ENCODE results near the gene SLC9A1. TPM values are rescaled to one million over a fixed set of nuclear protein-coding genes. Genes with fewer than 3 reads are reported as not detected.
"Not testable (repeated sequence)": the region's sequence is repeated elsewhere in the genome, so short reads cannot be mapped to it uniquely, and the experiment has no call there.

SLC9A1 gene
- total RNA-seq, 2 donors from 2014 or later: 12.3 to 36.3 TPM

DNA sequence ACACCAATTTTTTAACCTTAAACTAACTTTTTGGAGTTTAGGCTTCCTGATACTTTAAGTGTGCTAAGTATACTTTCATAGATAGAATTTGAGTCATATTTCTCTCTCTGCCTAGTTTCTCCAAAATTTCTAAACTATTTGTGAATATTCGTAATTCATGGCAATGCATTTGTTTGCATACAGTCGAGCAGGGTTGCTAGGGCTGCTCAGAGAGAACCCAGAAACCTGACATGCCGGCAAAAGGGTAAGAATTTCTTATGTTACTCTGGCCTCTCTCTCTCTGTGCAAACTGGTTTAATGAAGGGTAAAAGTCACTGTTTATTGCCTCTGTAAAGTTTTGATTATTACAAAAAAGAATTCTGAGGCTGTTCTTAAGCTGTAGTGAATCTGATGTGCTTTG is 25.1 kb upstream of the SLC9A1 start:
- no peak overlapping the region for H3K4me3 ChIP-seq
- no peaks in the 10 kb centered on the region for H3K27me3 ChIP-seq (replicated peaks; ENCODE audit: insufficient read depth)
- no peaks in the 10 kb centered on the region for H3K36me3 ChIP-seq
- no peak for DNase-seq (ENCODE audit: low spot score)
- TF ChIP-seq, protein P1, sequence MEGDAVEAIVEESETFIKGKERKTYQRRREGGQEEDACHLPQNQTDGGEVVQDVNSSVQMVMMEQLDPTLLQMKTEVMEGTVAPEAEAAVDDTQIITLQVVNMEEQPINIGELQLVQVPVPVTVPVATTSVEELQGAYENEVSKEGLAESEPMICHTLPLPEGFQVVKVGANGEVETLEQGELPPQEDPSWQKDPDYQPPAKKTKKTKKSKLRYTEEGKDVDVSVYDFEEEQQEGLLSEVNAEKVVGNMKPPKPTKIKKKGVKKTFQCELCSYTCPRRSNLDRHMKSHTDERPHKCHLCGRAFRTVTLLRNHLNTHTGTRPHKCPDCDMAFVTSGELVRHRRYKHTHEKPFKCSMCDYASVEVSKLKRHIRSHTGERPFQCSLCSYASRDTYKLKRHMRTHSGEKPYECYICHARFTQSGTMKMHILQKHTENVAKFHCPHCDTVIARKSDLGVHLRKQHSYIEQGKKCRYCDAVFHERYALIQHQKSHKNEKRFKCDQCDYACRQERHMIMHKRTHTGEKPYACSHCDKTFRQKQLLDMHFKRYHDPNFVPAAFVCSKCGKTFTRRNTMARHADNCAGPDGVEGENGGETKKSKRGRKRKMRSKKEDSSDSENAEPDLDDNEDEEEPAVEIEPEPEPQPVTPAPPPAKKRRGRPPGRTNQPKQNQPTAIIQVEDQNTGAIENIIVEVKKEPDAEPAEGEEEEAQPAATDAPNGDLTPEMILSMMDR (IDR thresholded peaks at IDR 0.05): no peak
- H3K4me1 ChIP-seq (ENCODE audit: control insufficient read depth in 1 of 2, low read depth in 2 of 2): no peaks in the 10 kb centered on the region
- ATAC-seq (ENCODE audit: insufficient number of reproducible peaks, low FRiP score, low read depth): no peak
- H3K9me3 ChIP-seq: no peaks in the 10 kb centered on the region
- no peak overlapping the region for H3K27ac ChIP-seq

DNA sequence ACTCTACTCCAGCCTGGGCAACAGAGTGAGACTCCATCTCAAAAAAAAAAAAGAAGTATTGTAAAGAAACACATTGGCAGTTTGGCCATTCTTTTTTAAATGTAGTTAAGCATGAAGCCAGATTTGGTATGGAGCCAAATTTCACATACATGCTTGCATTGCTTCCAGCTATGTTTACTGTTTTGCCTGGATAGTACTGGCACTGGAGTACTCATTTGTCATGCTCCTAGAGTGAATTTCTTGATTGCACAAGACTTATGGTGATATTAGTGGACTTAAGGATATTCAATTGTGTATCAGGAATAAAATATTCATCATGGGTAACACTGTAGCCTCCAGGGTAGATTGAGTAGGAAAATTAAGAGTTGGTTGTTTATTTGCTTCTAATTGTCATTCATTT is 24.5 kb upstream of the SLC9A1 start:
- no peak overlapping the region for H3K27ac ChIP-seq

DNA sequence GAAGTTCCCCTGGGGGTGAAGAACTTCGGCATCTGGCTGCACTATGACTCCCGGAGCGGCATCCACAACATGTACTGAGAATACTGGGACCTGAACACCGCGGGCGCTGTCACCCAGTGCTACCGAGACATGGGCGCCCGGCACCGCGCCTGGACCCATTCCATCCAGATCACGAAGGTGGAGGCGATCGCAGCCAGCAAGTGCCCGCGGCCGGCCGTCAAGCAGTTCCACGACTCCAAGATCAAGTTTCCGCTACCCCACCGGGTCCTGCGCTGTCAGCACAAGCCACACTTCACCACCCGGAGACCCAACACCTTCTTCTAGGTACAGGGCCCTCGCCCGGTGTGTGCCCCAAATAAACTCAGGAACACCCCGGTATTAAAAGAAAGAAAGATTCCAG is 22.0 kb upstream of the SLC9A1 start:
- no peaks in the 10 kb centered on the region for H3K36me3 ChIP-seq
- TF ChIP-seq, protein P1 (IDR thresholded peaks at IDR 0.05): no peak
- no peak overlapping the region for H3K4me3 ChIP-seq
- H3K27me3 ChIP-seq (replicated peaks; ENCODE audit: insufficient read depth): no peaks in the 10 kb centered on the region
- no peaks in the 10 kb centered on the region for H3K9me3 ChIP-seq
- H3K4me1 ChIP-seq (ENCODE audit: control insufficient read depth in 1 of 2, low read depth in 2 of 2): no peaks in the 10 kb centered on the region
- DNase-seq (ENCODE audit: low spot score) (no peak), ATAC-seq (ENCODE audit: insufficient number of reproducible peaks, low FRiP score, low read depth) (no peak)
- no peak overlapping the region for H3K27ac ChIP-seq

More for the DNA sequence above, 24.5 kb upstream of the SLC9A1 start:
- TF ChIP-seq, protein P1 (IDR thresholded peaks at IDR 0.05): no peak
- no peaks in the 10 kb centered on the region for H3K36me3 ChIP-seq
- H3K27me3 ChIP-seq (replicated peaks; ENCODE audit: insufficient read depth): no peaks in the 10 kb centered on the region
- H3K9me3 ChIP-seq: no peaks in the 10 kb centered on the region
- ATAC-seq (ENCODE audit: insufficient number of reproducible peaks, low FRiP score, low read depth) (no peak), DNase-seq (ENCODE audit: low spot score) (no peak)
- no peak overlapping the region for H3K4me3 ChIP-seq
- no peaks in the 10 kb centered on the region for H3K4me1 ChIP-seq (ENCODE audit: control insufficient read depth in 1 of 2, low read depth in 2 of 2)

DNA sequence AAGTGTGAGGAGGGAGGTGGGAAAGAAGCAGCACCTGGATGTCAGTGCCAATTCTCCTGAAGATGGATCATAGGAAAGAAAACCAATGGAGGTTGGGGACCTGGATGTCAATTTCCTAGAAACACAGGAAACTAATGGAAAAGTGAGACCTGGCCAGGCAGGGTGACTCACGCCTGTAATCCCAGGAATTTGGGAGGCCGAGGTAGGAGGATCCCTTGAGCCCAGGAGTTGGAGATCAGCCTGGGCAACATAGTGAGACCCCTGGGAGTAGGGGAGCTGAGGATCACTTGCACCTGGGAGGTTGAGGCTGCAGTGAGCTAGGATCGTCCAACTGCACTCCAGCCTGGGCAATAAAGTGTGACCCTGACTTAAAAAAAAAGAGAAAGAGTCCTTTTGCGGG is 21.4 kb upstream of the SLC9A1 start:
- DNase-seq (ENCODE audit: low spot score) (no peak), ATAC-seq (ENCODE audit: insufficient number of reproducible peaks, low FRiP score, low read depth) (no peak)
- H3K4me3 ChIP-seq: no peak overlapping the region
- TF ChIP-seq, protein P1 (IDR thresholded peaks at IDR 0.05): no peak
- H3K4me1 ChIP-seq (ENCODE audit: control insufficient read depth in 1 of 2, low read depth in 2 of 2): no peaks in the 10 kb centered on the region
- no peaks in the 10 kb centered on the region for H3K36me3 ChIP-seq
- H3K27ac ChIP-seq: no peak overlapping the region
- no peaks in the 10 kb centered on the region for H3K9me3 ChIP-seq
- no peaks in the 10 kb centered on the region for H3K27me3 ChIP-seq (replicated peaks; ENCODE audit: insufficient read depth)

DNA sequence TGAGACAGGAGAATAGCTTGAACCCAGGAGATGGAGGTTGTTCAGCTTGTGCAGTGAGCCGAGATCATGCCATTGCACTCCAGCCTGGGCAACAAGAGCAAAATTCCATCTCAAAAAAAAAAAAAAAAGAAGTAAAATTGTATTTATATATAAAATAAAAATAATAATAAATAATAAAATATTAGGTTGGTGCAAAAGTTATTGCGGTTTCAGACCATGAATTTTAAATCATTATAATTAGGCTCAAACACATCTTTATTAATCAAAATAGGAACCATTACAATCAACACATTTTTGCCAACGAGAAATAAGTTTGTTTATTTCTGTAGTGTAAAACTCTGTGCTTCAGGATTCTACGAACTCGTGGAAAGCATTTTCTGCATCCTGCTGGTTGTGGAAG is 18.1 kb upstream of the SLC9A1 start:
- DNase-seq (ENCODE audit: low spot score); H3K36me3 ChIP-seq; H3K4me3 ChIP-seq; H3K27me3 ChIP-seq (replicated peaks; ENCODE audit: insufficient read depth); ATAC-seq (ENCODE audit: insufficient number of reproducible peaks, low FRiP score, low read depth); H3K9me3 ChIP-seq; H3K27ac ChIP-seq; H3K4me1 ChIP-seq (ENCODE audit: control insufficient read depth in 1 of 2, low read depth in 2 of 2): not testable (repeated sequence)

DNA sequence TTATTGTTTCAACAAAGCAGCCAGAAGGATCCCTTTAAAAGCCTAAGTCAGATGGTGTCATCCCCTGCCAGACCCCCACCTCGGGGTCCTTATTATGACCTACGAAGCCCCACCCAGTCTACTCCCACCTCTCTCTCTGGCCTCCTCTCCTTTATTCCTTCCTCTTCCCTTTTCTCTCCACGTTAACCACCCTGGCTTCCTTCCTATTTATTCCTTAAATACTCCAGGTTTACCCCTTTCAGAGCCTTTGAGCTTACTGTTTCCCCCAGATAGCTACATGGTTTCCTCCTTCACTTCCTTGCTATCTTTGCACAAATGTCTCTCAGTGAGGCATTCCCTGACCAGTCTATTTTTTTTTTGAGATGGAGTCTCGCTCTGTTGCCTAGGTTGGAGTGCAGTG is 12.0 kb upstream of the SLC9A1 start:
- H3K9me3 ChIP-seq: no peaks in the 10 kb centered on the region
- DNase-seq (ENCODE audit: low spot score) (no peak), ATAC-seq (ENCODE audit: insufficient number of reproducible peaks, low FRiP score, low read depth) (no peak)
- TF ChIP-seq, protein P1 (IDR thresholded peaks at IDR 0.05): no peak
- H3K27me3 ChIP-seq (replicated peaks; ENCODE audit: insufficient read depth): no peaks in the 10 kb centered on the region
- H3K4me3 ChIP-seq: no peak overlapping the region
- no peaks in the 10 kb centered on the region for H3K4me1 ChIP-seq (ENCODE audit: control insufficient read depth in 1 of 2, low read depth in 2 of 2)
- H3K36me3 ChIP-seq: no peaks in the 10 kb centered on the region
- no peak overlapping the region for H3K27ac ChIP-seq
